Stomach (tissue), 9 donors: ENCODE data around the gene TMOD1. TPM values are rescaled to one million over a fixed set of nuclear protein-coding genes. Genes with fewer than 3 reads are reported as not detected.
"Not testable (repeated sequence)": the region's sequence is repeated elsewhere in the genome, so short reads cannot be mapped to it uniquely, and the experiment has no call there.

Source experiments
- DNase-seq, 2 donors: peaks; one replicate each; pipeline versions ENCODE4 v3.0.0 to v3.0.0-alpha.2; 2013 to 2019
- H3K27ac ChIP-seq, 5 donors: fragments of 200-600 bp in 4 of 5; sonication (generic) in 4 of 5; one replicate each; pipeline ENCODE4 v1.5.1; 2013 to 2019; ENCODE audit warnings: mild to moderate bottlenecking in 1 of 5, moderate library complexity in 1 of 5
- H3K27me3 ChIP-seq, 3 donors: fragments of 200-600 bp; sonication (generic); one replicate each; pipeline ENCODE4 v1.5.1; 2017 to 2019; ENCODE audit warnings: mixed run types in 1 of 3
- H3K36me3 ChIP-seq, 4 donors: fragments of 200-600 bp; sonication (generic); 1 replicate in 3 of 4; 2 replicates in 1 of 4; pipeline ENCODE4 v1.5.1; 2016 to 2019
- H3K4me1 ChIP-seq, 4 donors: fragments of 200-600 bp; sonication (generic); one replicate each; pipeline ENCODE4 v1.5.1; 2016 to 2019
- H3K4me3 ChIP-seq, 4 donors: fragments of 200-600 bp; sonication (generic) in 3 of 4; one replicate each; pipeline ENCODE4 v1.5.1; 2016 to 2019; ENCODE audit warnings: mild to moderate bottlenecking in 1 of 4
- H3K9me3 ChIP-seq, 4 donors: fragments of 200-600 bp; sonication (generic); one replicate each; pipeline ENCODE4 v1.5.1; 2016 to 2019
- EP300 ChIP-seq: sonication (generic); formaldehyde crosslinking; IDR thresholded peaks from one replicate; pipeline ENCODE4 v1.6.1; 2017; ENCODE audit warnings: antibody characterized with exemption
- POLR2A ChIP-seq, 4 donors: fragments of 450-650 bp; IDR thresholded peaks; one replicate each; pipeline ENCODE4 v1.6.1; 2016; ENCODE audit warnings: antibody characterized with exemption in 4 of 4, control low read depth in 2 of 4, mild to moderate bottlenecking in 1 of 4, moderate library complexity in 1 of 4
- POLR2AphosphoS5 ChIP-seq, 3 donors: sonication (generic); formaldehyde crosslinking; IDR thresholded peaks; one replicate each; pipeline ENCODE4 v1.6.1; 2016; ENCODE audit warnings: antibody characterized with exemption in 3 of 3
- WGBS, 5 donors: extraction: QIAGEN DNeasy Blood & Tissue Kit in 3 of 5; methylation state at CpG; one replicate each; pipeline versions ENCODE4 v1.1.5 to v1.1.7; 2013 to 2018; 5-methylcytosine and 5-hydroxymethylcytosine counted together
- intact Hi-C: fragments of 100-400 bp; cut with DNase I; formaldehyde crosslinking; loops from one replicate; pipeline ENCODE4 v1.15.1; 2023; ENCODE audit warnings: low total_unique reads
- polyA plus RNA-seq, 3 donors: library from polyadenylated mRNA; stranded (reverse); fragments of 200-250 nt; gene quantifications; one replicate each; pipeline ENCODE4 v1.2.3, GENCODE V29; 2013
- total RNA-seq, 5 donors: library from RNA; depleted of rRNA; stranded (reverse); fragments of >200 nt; gene quantifications; one replicate each; pipeline versions ENCODE4 v1.1.0 to v1.2.3, GENCODE V29; 2014 to 2016
- TF ChIP-seq, protein P1 (sequence below), 7 experiments: fragments of 450-650 bp in 4 of 7; fragments of 200-600 bp in 3 of 7; sonication (generic) in 3 of 7; IDR thresholded peaks; one replicate each; pipeline ENCODE4 v1.5.1; 2016 to 2019; ENCODE audit warnings: antibody characterized with exemption in 7 of 7, control low read depth in 2 of 7, mild to moderate bottlenecking in 1 of 7
- donor health status: healthy with polysubstance abuse.
- donor health status: Bipolar disorder and iron deficiency.
- donor health status: healthy.

TMOD1 gene
- total and polyA plus RNA-seq, 8 donors: 4.6 to 34.8 (median 11.2) TPM

DNA sequence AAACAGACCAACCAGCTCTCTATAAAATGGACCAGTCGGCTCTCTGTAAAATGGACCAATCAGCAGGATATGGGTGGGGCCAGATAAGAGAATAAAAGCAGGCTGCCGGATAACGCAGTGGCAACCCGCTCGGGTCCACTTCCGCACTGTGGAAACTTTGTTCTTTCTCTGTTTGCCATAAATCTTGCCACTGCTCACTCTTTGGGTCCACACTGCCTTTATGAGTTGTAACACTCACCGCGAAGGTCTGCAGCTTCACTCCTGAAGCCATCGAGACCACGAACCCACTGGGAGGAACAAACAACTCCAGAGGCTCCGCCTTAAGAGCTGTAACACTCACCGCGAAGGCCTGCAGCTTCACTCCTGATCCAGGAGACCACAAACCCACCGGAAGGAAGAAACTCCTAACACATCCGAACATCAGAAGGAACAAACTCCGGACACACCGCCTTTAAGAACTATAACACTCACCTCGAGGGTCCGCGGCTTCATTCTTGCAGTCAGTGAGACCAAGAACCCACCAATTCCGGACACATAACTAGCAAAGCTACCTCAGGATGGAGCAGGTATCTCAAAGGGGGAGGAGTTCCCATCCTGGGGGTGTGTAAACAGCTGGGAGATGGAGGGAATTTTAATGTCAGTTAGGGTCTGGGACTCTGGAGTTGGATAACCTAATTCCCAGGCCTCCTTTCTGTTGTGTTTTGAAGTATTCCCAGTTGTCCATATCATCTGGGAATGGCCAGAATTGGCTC, 73.6 kb downstream of the TMOD1 start:
- Histone ChIP-seq H3K36me3 (peaks cover 0 to 51% (median 48%) of the 10 kb centered on the region in 4 donors), H3K4me1 (peaks cover 0 to 13% (median 4%) of the 10 kb centered on the region in 4 donors), H3K4me3 (peak overlapping the region in 3 of 4 donors; percentile 2 to 9 (median 2))
- DNase-seq, H3K27me3 ChIP-seq, H3K9me3 ChIP-seq, H3K27ac ChIP-seq, intact Hi-C loops: not testable (repeated sequence)
- 75 to 86% (median 83%) methylated on average over 21 of the region's 21 CpGs for WGBS, 5 donors
- peak in 2 of 3 donors; percentile 21 to 23 for TF ChIP-seq POLR2AphosphoS5 (IDR thresholded peaks at IDR 0.05)

DNA sequence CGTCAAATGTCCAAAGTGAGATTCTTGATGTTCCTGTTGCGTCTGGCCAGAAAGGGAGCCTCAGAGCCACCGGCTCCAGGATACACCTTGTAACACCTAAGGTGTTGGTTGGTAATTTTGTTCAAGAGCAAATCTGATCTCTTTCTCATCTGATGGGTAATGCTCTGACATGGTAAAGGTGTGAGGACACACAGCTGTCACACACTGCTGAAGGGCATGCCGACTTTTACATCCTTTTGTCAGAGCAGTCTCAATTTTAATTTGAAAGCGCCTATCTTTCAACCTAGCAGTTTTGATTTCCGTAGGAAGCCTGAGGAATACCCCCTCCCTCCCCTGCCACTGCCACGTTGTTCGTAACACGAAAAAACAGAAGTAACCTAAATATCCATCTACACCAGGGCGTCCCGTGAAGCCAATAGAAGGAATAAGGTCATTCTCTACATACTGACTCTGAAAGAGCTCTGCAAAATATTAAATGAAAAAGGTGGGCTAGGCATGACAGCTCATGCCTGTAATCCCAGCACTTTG, 74.3 kb downstream of the TMOD1 start:
- 77 to 90% (median 88%) methylated on average over 11 of the region's 11 CpGs for WGBS, 5 donors
- Histone ChIP-seq H3K27me3 (no peaks in the 10 kb centered on the region), H3K36me3 (peaks cover 0 to 45% (median 41%) of the 10 kb centered on the region in 4 donors), H3K9me3 (no peaks in the 10 kb centered on the region), H3K27ac (no peak overlapping the region), H3K4me1 (peaks cover 0 to 9% (median 2%) of the 10 kb centered on the region in 4 donors), H3K4me3 (peak overlapping the region in 2 of 4 donors; percentile 2)
- TF ChIP-seq POLR2A (IDR thresholded peaks at IDR 0.05) (no peak), POLR2AphosphoS5 (IDR thresholded peaks at IDR 0.05) (no peak), EP300 (no peak)
- TF ChIP-seq, protein P1, sequence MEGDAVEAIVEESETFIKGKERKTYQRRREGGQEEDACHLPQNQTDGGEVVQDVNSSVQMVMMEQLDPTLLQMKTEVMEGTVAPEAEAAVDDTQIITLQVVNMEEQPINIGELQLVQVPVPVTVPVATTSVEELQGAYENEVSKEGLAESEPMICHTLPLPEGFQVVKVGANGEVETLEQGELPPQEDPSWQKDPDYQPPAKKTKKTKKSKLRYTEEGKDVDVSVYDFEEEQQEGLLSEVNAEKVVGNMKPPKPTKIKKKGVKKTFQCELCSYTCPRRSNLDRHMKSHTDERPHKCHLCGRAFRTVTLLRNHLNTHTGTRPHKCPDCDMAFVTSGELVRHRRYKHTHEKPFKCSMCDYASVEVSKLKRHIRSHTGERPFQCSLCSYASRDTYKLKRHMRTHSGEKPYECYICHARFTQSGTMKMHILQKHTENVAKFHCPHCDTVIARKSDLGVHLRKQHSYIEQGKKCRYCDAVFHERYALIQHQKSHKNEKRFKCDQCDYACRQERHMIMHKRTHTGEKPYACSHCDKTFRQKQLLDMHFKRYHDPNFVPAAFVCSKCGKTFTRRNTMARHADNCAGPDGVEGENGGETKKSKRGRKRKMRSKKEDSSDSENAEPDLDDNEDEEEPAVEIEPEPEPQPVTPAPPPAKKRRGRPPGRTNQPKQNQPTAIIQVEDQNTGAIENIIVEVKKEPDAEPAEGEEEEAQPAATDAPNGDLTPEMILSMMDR (IDR thresholded peaks at IDR 0.05): no peak
- intact Hi-C loops: no loop called here
- DNase-seq: no peak

DNA sequence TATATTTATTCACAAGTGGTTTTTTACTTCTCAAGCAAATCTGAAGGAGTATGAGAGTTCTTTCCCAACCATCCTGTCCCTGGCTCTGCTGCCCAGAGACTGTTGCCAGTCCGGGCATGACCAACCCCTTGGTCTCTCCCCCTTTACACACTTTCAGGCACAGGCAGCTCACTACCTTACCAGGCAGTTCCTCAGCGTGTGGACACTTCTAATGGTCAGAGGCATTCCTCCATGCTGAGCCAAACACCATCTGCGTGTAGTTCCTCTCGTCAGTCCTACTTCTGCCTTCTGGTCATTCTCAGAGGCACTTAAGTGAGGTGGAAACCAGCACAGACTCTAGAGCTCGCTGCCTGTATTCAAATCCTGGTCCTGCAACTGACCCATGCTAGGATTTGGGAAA, 75.6 kb downstream of the TMOD1 start:
- Histone ChIP-seq H3K4me1 (no peaks in the 10 kb centered on the region), H3K9me3 (no peaks in the 10 kb centered on the region), H3K4me3 (no peak overlapping the region), H3K36me3 (peaks cover 0 to 40% (median 32%) of the 10 kb centered on the region in 4 donors), H3K27ac (no peak overlapping the region), H3K27me3 (no peaks in the 10 kb centered on the region)
- DNase-seq: no peak
- intact Hi-C loops: no loop called here
- TF ChIP-seq, protein P1 (IDR thresholded peaks at IDR 0.05): no peak
- TF ChIP-seq POLR2A (IDR thresholded peaks at IDR 0.05): no peak
- no peak for TF ChIP-seq POLR2AphosphoS5 (IDR thresholded peaks at IDR 0.05)
- TF ChIP-seq EP300: no peak
- WGBS, 5 donors: 69 to 89% (median 83%) methylated on average over 5 of the region's 5 CpGs

DNA sequence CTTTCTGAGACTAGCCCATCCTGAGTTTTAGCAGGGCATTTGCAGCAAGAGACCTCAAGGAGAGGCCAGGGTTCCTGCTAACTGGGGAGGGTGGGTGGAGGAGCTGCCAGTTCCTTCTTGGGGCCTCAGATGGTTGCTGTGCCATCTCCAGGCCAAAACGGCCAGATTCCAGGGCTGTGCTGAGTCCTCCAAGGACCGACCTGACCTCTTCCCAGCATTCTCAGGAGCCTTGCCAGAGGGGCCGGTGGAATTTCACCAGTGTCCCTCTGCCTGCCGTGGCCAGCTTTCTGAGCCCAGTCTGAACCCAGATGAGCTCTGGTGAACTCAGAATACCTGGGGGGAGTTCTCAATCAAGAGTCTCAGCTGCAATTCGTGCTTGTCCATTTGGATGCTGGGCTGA, 77.4 kb downstream of the TMOD1 start:
- 75 to 87% (median 85%) methylated on average over 4 to 5 of the region's 5 CpGs for WGBS, 5 donors
- Histone ChIP-seq H3K27me3 (no peaks in the 10 kb centered on the region), H3K27ac (no peak overlapping the region), H3K9me3 (no peaks in the 10 kb centered on the region), H3K4me3 (no peak overlapping the region), H3K36me3 (peaks cover 0 to 26% (median 19%) of the 10 kb centered on the region in 4 donors), H3K4me1 (no peaks in the 10 kb centered on the region)
- intact Hi-C loops: no loop called here
- TF ChIP-seq POLR2AphosphoS5 (IDR thresholded peaks at IDR 0.05) (no peak), POLR2A (IDR thresholded peaks at IDR 0.05) (no peak), EP300 (no peak)
- TF ChIP-seq, protein P1 (IDR thresholded peaks at IDR 0.05): no peak
- DNase-seq: no peak

DNA sequence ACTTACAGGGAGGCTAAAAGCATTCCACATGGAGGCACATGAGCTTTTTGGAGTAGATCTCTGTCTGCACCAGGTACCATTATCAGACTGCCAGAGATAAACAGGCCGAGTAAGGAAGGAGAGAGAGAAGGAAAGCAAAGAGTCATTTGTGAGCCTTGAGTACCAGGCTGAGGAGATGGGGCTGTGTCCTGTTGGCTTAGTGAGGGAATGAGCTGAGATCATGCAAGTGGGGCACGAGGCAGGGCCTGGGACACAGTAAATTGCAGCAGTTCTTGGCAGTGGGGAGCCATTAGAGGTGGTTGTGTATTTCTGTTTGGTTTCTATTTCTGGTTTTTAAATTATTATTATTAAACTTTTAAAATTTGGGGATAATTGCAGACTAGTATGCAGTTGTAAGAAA, 78.4 kb downstream of the TMOD1 start:
- no peaks in the 10 kb centered on the region for H3K27me3 ChIP-seq
- no peak overlapping the region for H3K4me3 ChIP-seq
- DNase-seq: no peak
- H3K36me3 ChIP-seq: peaks cover 0 to 16% (median 11%) of the 10 kb centered on the region in 4 donors
- H3K9me3 ChIP-seq: no peaks in the 10 kb centered on the region
- WGBS, 5 donors: 34 to 58% (median 37%) methylated on average over 2 of the region's 2 CpGs
- H3K27ac ChIP-seq: no peak overlapping the region
- H3K4me1 ChIP-seq: no peaks in the 10 kb centered on the region
- TF ChIP-seq POLR2AphosphoS5 (IDR thresholded peaks at IDR 0.05) (no peak), EP300 (no peak), POLR2A (IDR thresholded peaks at IDR 0.05) (no peak)
- TF ChIP-seq, protein P1 (IDR thresholded peaks at IDR 0.05): no peak
- intact Hi-C loops: no loop called here

DNA sequence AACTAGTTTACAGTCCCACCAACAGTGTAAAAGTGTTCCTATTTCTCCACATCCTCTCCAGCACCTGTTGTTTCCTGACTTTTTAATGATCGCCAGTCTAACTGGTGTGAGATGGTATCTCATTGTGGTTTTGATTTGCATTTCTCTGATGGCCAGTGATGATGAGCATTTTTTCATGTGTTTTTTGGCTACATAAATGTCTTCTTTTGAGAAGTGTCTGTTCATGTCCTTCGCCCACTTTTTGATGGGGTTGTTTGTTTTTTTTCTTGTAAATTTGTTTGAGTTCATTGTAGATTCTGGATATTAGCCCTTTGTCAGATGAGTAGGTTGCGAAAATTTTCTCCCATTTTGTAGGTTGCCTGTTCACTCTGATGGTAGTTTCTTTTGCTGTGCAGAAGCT, 80.1 kb downstream of the TMOD1 start:
- H3K27me3 ChIP-seq, H3K36me3 ChIP-seq, H3K9me3 ChIP-seq, H3K4me1 ChIP-seq, DNase-seq, intact Hi-C loops, H3K4me3 ChIP-seq, H3K27ac ChIP-seq: not testable (repeated sequence)
- 57 to 100% (median 67%) methylated on average over 1 of the region's 3 CpGs; no CpG with 5 or more reads in 2 of the 5 donors for WGBS, 5 donors

DNA sequence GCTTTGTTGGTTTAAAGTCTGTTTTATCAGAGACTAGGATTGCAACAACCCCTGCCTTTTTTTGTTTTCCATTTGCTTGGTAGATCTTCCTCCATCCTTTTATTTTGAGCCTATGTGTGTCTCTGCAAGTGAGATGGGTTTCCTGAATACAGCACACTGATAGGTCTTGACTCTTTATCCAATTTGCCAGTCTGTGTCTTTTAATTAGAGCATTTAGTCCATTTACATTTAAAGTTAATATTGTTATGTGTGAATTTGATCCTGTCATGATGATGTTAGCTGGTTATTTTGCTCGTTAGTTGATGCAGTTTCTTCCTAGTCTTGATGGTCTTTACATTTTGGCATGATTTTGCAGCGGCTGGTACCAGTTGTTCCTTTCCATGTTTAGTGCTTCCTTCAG, 83.3 kb downstream of the TMOD1 start:
- H3K4me3 ChIP-seq, H3K36me3 ChIP-seq, H3K9me3 ChIP-seq, H3K27ac ChIP-seq, H3K4me1 ChIP-seq, H3K27me3 ChIP-seq, intact Hi-C loops, DNase-seq: not testable (repeated sequence)
- WGBS, 5 donors: no CpG with 5 or more reads among the region's 2 CpGs
